ENCODE measurements around the gene JARID2. TPM values are rescaled to one million over a fixed set of nuclear protein-coding genes. Genes with fewer than 3 reads are reported as not detected.

Gene JARID2
- total and polyA plus RNA-seq, 2 of the 8 experiments (the other 6 are each of a cell fraction or from before 2014, with no cell fraction given) = 60.1 to 239 TPM

DNA sequence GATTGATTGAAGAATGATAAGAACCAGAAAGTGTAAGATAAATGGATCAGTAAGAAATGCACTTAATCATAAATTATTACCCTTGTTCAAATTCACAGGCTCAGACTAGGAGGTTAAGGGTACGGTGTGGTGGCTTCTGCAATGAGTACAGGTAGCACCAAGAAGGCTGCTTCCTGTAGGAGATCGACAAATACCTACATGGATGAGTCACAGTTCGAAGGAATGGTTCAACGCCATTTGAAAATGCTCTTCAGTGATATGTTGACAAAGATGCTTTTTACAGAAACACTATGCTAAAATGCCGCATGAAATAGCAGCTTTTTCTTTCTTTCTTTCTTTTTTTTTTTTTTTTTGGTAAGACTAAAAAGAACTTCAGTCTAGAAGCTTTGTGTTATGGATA, 300.7 kb downstream of the JARID2 start:
- Histone ChIP-seq H3K23me2 (ENCODE audit: low read depth, low read length) (no peaks in the 10 kb centered on the region), H4K8ac (ENCODE audit: extremely low read depth, insufficient read depth, low read length) (no peak overlapping the region), H2BK120ac (replicated peaks; ENCODE audit: low read depth, low read length) (no peak overlapping the region), H3K79me1 (ENCODE audit: low read depth, low read length) (no peaks in the 10 kb centered on the region), H3K56ac (replicated peaks; ENCODE audit: insufficient read length, low read depth, low read length) (no peak overlapping the region), H3K4me2 (ENCODE audit: insufficient read depth in 1 of 2, low read depth in 2 of 2, low read length in 2 of 2) (no peak overlapping the region), H4K91ac (replicated peaks; ENCODE audit: insufficient read length, low read length) (no peak overlapping the region), H3K4me3 (ENCODE audit: extremely low read depth in 1 of 4, insufficient read depth in 2 of 4, low read depth in 3 of 4, low read length in 4 of 4) (no peak overlapping the region), H3K23ac (ENCODE audit: insufficient read length) (no peak overlapping the region), H3K14ac (ENCODE audit: insufficient read length) (no peak overlapping the region), H3K9ac (replicated peaks in 1 of 4; ENCODE audit: extremely low read depth in 1 of 4, low read depth in 3 of 4, low read length in 3 of 4) (no peak overlapping the region), H3K4me1 (replicated peaks in 1 of 4; ENCODE audit: control insufficient read depth in 3 of 4, insufficient read depth in 4 of 4, low read length in 3 of 4) (peaks cover 0 to 7% (median 5%) of the 10 kb centered on the region in 4 experiments; a peak in 4 of 7 replicates), H2AK5ac (ENCODE audit: low read depth, low read length) (no peak overlapping the region), H3K79me2 (ENCODE audit: control insufficient read depth in 1 of 2, insufficient read depth in 2 of 2, low read length in 2 of 2) (no peaks in the 10 kb centered on the region), H3K18ac (ENCODE audit: extremely low read depth, low read length) (no peak overlapping the region), H4K20me1 (replicated peaks in 1 of 2; ENCODE audit: control insufficient read depth in 1 of 2, insufficient read depth in 2 of 2, low read length in 2 of 2) (peaks cover 0 to under 1% of the 10 kb centered on the region in 2 experiments), H2BK5ac (ENCODE audit: low read depth, low read length) (no peak overlapping the region), H2BK12ac (ENCODE audit: low read depth, low read length) (no peak overlapping the region), H3K9me3 (ENCODE audit: insufficient read depth in 2 of 2, low read depth in 1 of 2, low read length in 1 of 2) (no peaks in the 10 kb centered on the region), H4K5ac (ENCODE audit: insufficient read length, low read depth, low read length) (no peak overlapping the region), H3K27ac (ENCODE audit: low read depth, low read length) (no peak overlapping the region), H2BK20ac (ENCODE audit: low read length) (no peak overlapping the region), H3K36me3 (ENCODE audit: control insufficient read depth in 2 of 4, insufficient read depth in 4 of 4, low read length in 3 of 4) (no peaks in the 10 kb centered on the region), H2AFZ (ENCODE audit: low read length) (no peak overlapping the region), H3K27me3 (replicated peaks in 1 of 4; ENCODE audit: control insufficient read depth in 3 of 4, extremely low read depth in 1 of 4, insufficient read depth in 3 of 4, low read length in 3 of 4) (no peaks in the 10 kb centered on the region), H2BK15ac (ENCODE audit: low read length) (no peak overlapping the region), H3K4ac (replicated peaks; ENCODE audit: insufficient read length, low read depth, low read length) (no peak overlapping the region)
- 87% methylated on average over 5 of the region's 5 CpGs; no CpG with 5 or more reads in 1 of the 2 experiments for WGBS, 2 experiments (ENCODE audit: extremely low coverage in 1 of 2, insufficient coverage in 1 of 2, insufficient read length in 1 of 2, insufficient replicate concordance in 2 of 2, low coverage in 1 of 2, low lambda C conversion rate in 2 of 2, missing lambda C conversion rate in 1 of 2)
- DNase-seq (ENCODE audit: low read depth in 1 of 2, low spot score in 2 of 2) (no peak), FAIRE-seq (no peak)
- ChIA-PET POLR2A (ENCODE audit: partially characterized antibody) (no interaction called here), CTCF (ENCODE audit: partially characterized antibody) (interaction anchor here (0.6 kb wide), 1 partner anchor 1229 kb away, joined by 3 read pairs; no protein-coding TSS in a partner anchor)
- TF ChIP-seq JUND (IDR thresholded peaks at IDR 0.05; ENCODE audit: low read length) = peak; percentile 64; the same call in 1 of the 2 replicates
- TF ChIP-seq, protein P1, sequence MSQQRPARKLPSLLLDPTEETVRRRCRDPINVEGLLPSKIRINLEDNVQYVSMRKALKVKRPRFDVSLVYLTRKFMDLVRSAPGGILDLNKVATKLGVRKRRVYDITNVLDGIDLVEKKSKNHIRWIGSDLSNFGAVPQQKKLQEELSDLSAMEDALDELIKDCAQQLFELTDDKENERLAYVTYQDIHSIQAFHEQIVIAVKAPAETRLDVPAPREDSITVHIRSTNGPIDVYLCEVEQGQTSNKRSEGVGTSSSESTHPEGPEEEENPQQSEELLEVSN (IDR thresholded peaks at IDR 0.05) = no peak
